GM13976 (cell line): Measurements from ENCODE around the gene BORCS5.

ENCODE experiments used
- DNase-seq: peaks from one replicate; pipeline ENCODE4 v3.0.0; 2012; ENCODE audit warnings: low spot score
- CTCF ChIP-seq: IDR thresholded peaks from 2 replicates; pipeline ENCODE4 v1.5.1; 2012; ENCODE audit warnings: borderline replicate concordance, mild to moderate bottlenecking; ENCODE audit not compliant: insufficient read depth; ENCODE audit errors: extremely low read depth, missing control alignments, control extremely low read depth
- in situ Hi-C: fragments of 300-500 bp; cut with MboI; formaldehyde crosslinking; loops from one replicate; pipeline ENCODE4 v1.12.0; 2022; ENCODE audit warnings: low sequenced_read_pairs, mixed read lengths, inconsistent platforms; ENCODE audit not compliant: unreplicated experiment

BORCS5 gene

DNA sequence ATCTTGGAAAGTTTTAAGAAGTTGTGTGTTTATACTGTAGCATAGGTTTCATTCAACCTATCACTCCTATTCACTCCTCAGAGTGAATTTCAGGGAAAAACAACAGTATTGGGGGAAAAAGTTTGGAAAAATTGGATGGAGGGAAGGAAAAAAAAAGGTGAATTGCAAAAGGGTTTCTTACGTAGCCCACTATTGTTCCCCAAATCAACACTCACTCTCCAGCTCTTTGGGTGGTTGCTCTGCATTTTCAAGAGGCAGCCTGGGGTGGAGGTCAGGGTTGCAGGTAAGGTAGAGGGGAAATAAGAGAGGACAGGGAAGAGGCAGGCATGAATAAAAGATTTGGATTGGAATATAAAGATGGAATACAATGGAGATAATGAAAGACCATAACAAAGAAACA, 42.3 kb downstream of the BORCS5 start:
- in situ Hi-C loops: no loop called here
- no peak for DNase-seq
- no peak for TF ChIP-seq CTCF

GRCh38 chr12:12399776-12400305, 43.0 kb downstream of the BORCS5 start:
- in situ Hi-C loops: no loop called here
- no peak for DNase-seq
- TF ChIP-seq CTCF: no peak

GRCh38 chr12:12400793-12401192, 43.9 kb downstream of the BORCS5 start:
- no peak for DNase-seq
- in situ Hi-C loops: no loop called here
- TF ChIP-seq CTCF: no peak

DNA sequence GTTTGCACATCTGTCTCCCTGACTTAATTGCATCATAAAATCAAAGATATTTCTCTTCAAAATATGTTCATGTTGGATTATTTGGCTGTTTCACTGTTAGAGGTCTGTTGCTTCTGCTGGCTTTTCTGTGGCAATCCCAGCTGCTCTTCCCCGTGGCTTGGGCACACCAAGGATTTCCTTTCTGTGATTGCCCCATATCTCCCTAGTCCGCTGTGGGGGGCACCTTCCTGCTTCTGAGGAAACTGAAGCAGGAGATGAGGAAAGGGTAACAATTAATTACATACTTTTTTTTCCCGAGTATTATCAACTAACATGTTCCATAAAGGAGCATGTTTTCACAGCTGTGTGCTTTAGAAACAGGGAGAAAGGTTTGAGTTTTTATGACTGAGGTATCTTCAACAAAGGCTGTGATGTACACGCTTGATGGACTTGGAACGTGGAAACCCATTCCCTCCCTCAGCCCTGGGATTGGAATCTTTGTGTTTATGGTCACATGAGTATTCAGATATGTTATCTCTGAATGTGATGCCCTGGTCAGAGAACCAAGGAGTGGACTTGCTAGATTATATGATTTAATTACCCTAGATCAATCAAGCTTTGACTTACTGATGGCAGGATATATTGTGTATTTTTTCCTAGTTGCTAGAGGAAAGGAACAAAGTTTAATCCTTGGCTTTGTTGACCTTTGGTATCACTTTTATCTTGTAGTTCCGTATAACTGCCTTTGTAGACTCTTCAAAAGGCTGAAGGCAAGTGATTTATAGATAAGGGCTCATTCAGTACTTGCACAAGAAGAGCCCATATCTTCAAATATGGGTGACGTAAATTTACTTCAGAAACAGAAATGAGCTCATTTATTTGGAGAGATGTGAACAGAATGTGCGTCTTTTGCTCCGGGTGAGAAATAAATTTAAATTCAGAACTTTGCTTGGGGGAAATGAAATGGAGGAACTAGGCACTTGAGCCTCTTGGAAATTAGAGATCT, 46.7 kb downstream of the BORCS5 start:
- TF ChIP-seq CTCF: no peak
- DNase-seq: no peak

DNA sequence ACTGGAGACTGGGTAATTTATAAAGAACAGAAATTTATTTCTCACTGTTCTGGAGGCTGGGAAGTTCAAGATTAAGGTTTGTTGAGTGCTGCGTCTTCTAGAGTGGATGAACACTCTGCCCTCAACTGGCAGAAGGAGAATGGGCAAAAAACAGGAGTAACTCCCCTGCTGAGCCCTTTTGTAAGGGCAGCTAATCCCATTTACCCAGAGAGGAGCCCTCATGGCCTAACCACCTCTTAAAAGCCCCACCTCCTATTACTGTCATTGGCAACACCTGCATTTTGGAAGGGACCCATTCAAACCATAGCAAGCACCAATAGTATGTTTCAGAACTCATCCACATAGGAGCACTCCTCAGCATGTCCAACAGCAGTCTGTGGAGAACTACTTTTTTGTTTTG, 47.4 kb downstream of the BORCS5 start:
- in situ Hi-C loops: no loop called here
- DNase-seq: no peak
- no peak for TF ChIP-seq CTCF

More for the DNA sequence above, 46.7 kb downstream of the BORCS5 start:
- in situ Hi-C loops: no loop called here

GRCh38 chr12:12405882-12406281, 49.0 kb downstream of the BORCS5 start:
- no peak for DNase-seq
- in situ Hi-C loops: no loop called here
- no peak for TF ChIP-seq CTCF
